DOHH2 (cell line): ENCODE results near the gene CEBPE.

Experiments
- H3F3A ChIP-seq: fragments of 200-600 bp; sonication (generic), shearing (Covaris generic); 2 replicates; pipeline ENCODE4 v1.6.0; 2016; ENCODE audit warnings: antibody characterized with exemption, mild to moderate bottlenecking; ENCODE audit not compliant: control insufficient read depth, insufficient read depth
- H3K27ac ChIP-seq: fragments of 200-600 bp; sonication (generic); 2 replicates; pipeline ENCODE4 v1.5.1; 2014; ENCODE audit warnings: low read depth, mild to moderate bottlenecking, low read length, moderate library complexity
- H3K27me3 ChIP-seq: fragments of 200-600 bp; sonication (generic); 2 replicates; pipeline ENCODE4 v1.6.1; 2014; ENCODE audit warnings: mild to moderate bottlenecking, low read length, mixed read lengths; ENCODE audit not compliant: control insufficient read depth
- H3K36me3 ChIP-seq: fragments of 200-600 bp; sonication (generic); 2 replicates; pipeline ENCODE4 v1.6.1; 2014; ENCODE audit warnings: mild to moderate bottlenecking, low read length, moderate library complexity, mixed read lengths; ENCODE audit not compliant: control insufficient read depth
- H3K4me1 ChIP-seq: fragments of 200-600 bp; sonication (generic); 2 replicates; pipeline ENCODE4 v1.6.1; 2014; ENCODE audit warnings: mild to moderate bottlenecking, low read length, mixed read lengths; ENCODE audit not compliant: control insufficient read depth
- H3K4me2 ChIP-seq: fragments of 200-600 bp; sonication (generic); 2 replicates; pipeline ENCODE4 v1.6.0; 2014; ENCODE audit warnings: mild to moderate bottlenecking, low read length, moderate library complexity
- H3K4me3 ChIP-seq: fragments of 200-600 bp; sonication (generic); 2 replicates; pipeline ENCODE4 v1.5.1; 2014; ENCODE audit warnings: mild to moderate bottlenecking, low read length, mixed read lengths
- H3K79me2 ChIP-seq: fragments of 200-600 bp; sonication (generic); 2 replicates; pipeline ENCODE4 v1.6.1; 2014; ENCODE audit warnings: mild to moderate bottlenecking, low read length, mixed read lengths; ENCODE audit not compliant: control insufficient read depth
- H3K9me2 ChIP-seq: fragments of 200-600 bp; sonication (generic); replicated peaks from 2 replicates; pipeline ENCODE4 v1.6.1; 2014; ENCODE audit warnings: mild to moderate bottlenecking, low read length, mixed read lengths; ENCODE audit not compliant: control insufficient read depth
- H3K9me3 ChIP-seq: fragments of 200-600 bp; sonication (generic); 2 replicates; pipeline ENCODE4 v1.6.1; 2014; ENCODE audit warnings: antibody characterized with exemption, low read length, mixed read lengths; ENCODE audit not compliant: control insufficient read depth, insufficient read depth
- H4K20me1 ChIP-seq: fragments of 200-600 bp; sonication (generic); 2 replicates; pipeline ENCODE4 v1.6.0; 2014; ENCODE audit warnings: low read depth, mild to moderate bottlenecking, antibody characterized with exemption, low read length, moderate library complexity; ENCODE audit not compliant: control insufficient read depth, insufficient read depth
- CTCF ChIP-seq: fragments of 200-600 bp; sonication (generic); IDR thresholded peaks from one replicate; pipeline ENCODE4 v1.5.1; 2014; ENCODE audit warnings: antibody characterized with exemption, mild to moderate bottlenecking, low read depth, low read length; ENCODE audit not compliant: poor library complexity, severe bottlenecking
- EZH2phosphoT487 ChIP-seq: fragments of 200-600 bp; sonication (generic); IDR thresholded peaks from 2 replicates; pipeline ENCODE4 v1.6.1; 2017; ENCODE audit warnings: borderline replicate concordance, mild to moderate bottlenecking, antibody characterized with exemption, low read length, moderate library complexity, mixed read lengths

CEBPE gene

GRCh38 chr14:23097786-23098185 is 21.3 kb downstream of the CEBPE start:
- Histone ChIP-seq H3K9me3 (no peaks in the 10 kb centered on the region), H3K79me2 (peaks cover 51% of the 10 kb centered on the region), H3K9me2 (no peaks in the 10 kb centered on the region), H3K4me2 (no peak overlapping the region), H3K4me3 (no peak overlapping the region), H3K4me1 (peaks cover 24% of the 10 kb centered on the region), H3F3A (no peaks in the 10 kb centered on the region), H3K27ac (no peak overlapping the region), H3K36me3 (peaks cover 35% of the 10 kb centered on the region), H3K27me3 (no peaks in the 10 kb centered on the region), H4K20me1 (peaks cover 14% of the 10 kb centered on the region)
- no peak for TF ChIP-seq EZH2phosphoT487
- no peak for TF ChIP-seq CTCF

GRCh38 chr14:23095196-23096108 is 23.6 kb downstream of the CEBPE start, which contains the start of gene C14orf119:
Gene C14orf119 (plus strand): TSS chr14:23095505. CDS start chr14:23097659, 2,154 bp downstream.
- Histone ChIP-seq H3F3A (no peaks in the 10 kb centered on the region), H3K36me3 (peaks cover 57% of the 10 kb centered on the region), H3K4me1 (peaks cover 24% of the 10 kb centered on the region), H3K27ac (peak within 1 kb of the TSS; percentile 80), H3K4me3 (peak within 1 kb of the TSS; percentile 85), H3K9me3 (no peaks in the 10 kb centered on the region), H3K4me2 (peak within 1 kb of the TSS; percentile 75), H3K27me3 (no peaks in the 10 kb centered on the region), H3K9me2 (no peaks in the 10 kb centered on the region), H3K79me2 (peaks cover 69% of the 10 kb centered on the region), H4K20me1 (peaks cover 14% of the 10 kb centered on the region)
- no peak for TF ChIP-seq CTCF

- TF ChIP-seq CTCF (no peak), EZH2phosphoT487 (no peak)
- Histone ChIP-seq H3F3A (no peaks in the 10 kb centered on the region), H3K79me2 (peaks cover 73% of the 10 kb centered on the region), H3K9me3 (no peaks in the 10 kb centered on the region), H3K9me2 (no peaks in the 10 kb centered on the region), H3K4me3 (peak within 1 kb of the TSS; percentile 85), H3K27me3 (no peaks in the 10 kb centered on the region), H4K20me1 (peaks cover 14% of the 10 kb centered on the region), H3K4me1 (peaks cover 24% of the 10 kb centered on the region), H3K4me2 (peak within 1 kb of the TSS; percentile 75), H3K36me3 (peaks cover 64% of the 10 kb centered on the region), H3K27ac (peak within 1 kb of the TSS; percentile 80)
Measured at GRCh38 chr14:23094666-23095195, 24.3 kb downstream of the CEBPE start, which contains the start of gene ACIN1. Gene ACIN1 (minus strand): TSS chr14:23095136. CDS start chr14:23095112, 24 bp downstream.
